Neural cell (in vitro differentiated cells): ENCODE measurements around the gene MDFIC.

Experiments used
- CTCF ChIP-seq: fragments of 450-650 bp; IDR thresholded peaks from 2 replicates; pipeline ENCODE4 v1.5.1; 2014; ENCODE audit warnings: antibody characterized with exemption, mild to moderate bottlenecking, moderate library complexity; ENCODE audit not compliant: poor library complexity, severe bottlenecking
- EP300 ChIP-seq: fragments of 450-650 bp; conservative IDR thresholded peaks from 2 replicates; pipeline ENCODE4 v1.6.1; 2014; ENCODE audit warnings: antibody characterized with exemption, mild to moderate bottlenecking, moderate library complexity; ENCODE audit not compliant: poor library complexity, severe bottlenecking
- POLR2AphosphoS5 ChIP-seq: IDR thresholded peaks from 2 replicates; pipeline ENCODE4 v1.6.1; 2012
- RAD21 ChIP-seq: fragments of 450-650 bp; conservative IDR thresholded peaks from 2 replicates; pipeline ENCODE4 v1.6.1; 2014; ENCODE audit warnings: antibody characterized with exemption, mild to moderate bottlenecking, moderate library complexity
- TAF1 ChIP-seq: IDR thresholded peaks from 2 replicates; pipeline ENCODE4 v1.6.1; 2012; ENCODE audit warnings: low read depth

GRCh38 chr7:115009139-115009538 lies 87.2 kb downstream of the MDFIC start:
- TF ChIP-seq TAF1 (no peak), CTCF (no peak), EP300 (no peak), RAD21 (no peak), POLR2AphosphoS5 (no peak)
